Astrocyte (in vitro differentiated cells and primary cell): ENCODE data around the gene FBXW7.

Experiments used
- EZH2 ChIP-seq: IDR thresholded peaks from 2 replicates; pipeline ENCODE4 v1.6.1; 2012; ENCODE audit warnings: mild to moderate bottlenecking, low read length, inconsistent platforms; ENCODE audit not compliant: insufficient read depth
- TF ChIP-seq, protein P1 (sequence below): IDR thresholded peaks from 2 replicates; pipeline ENCODE4 v1.5.1; 2011; ENCODE audit warnings: low read depth, mild to moderate bottlenecking, inconsistent platforms, low read length, moderate library complexity; ENCODE audit not compliant: insufficient read depth

DNA sequence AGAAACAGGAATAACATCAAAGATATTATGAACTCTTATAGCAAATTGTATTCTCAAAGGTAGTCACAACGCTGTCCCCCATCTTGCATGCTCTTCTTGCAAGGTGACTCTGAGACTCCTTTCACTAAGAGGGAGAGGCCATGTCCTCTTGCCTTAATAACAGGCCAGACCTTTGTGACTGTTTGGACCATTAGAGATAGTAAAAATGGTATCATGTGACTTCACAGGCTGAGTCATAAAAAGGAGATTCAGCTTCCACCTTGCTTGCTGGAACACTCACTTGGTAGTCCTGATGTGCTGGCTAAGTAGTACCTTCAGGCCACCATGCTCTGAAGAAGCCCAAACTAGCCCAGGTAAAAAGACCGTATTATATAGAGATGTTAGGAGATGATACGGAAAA, 143.8 kb downstream of the FBXW7 start:
- TF ChIP-seq, protein P1, sequence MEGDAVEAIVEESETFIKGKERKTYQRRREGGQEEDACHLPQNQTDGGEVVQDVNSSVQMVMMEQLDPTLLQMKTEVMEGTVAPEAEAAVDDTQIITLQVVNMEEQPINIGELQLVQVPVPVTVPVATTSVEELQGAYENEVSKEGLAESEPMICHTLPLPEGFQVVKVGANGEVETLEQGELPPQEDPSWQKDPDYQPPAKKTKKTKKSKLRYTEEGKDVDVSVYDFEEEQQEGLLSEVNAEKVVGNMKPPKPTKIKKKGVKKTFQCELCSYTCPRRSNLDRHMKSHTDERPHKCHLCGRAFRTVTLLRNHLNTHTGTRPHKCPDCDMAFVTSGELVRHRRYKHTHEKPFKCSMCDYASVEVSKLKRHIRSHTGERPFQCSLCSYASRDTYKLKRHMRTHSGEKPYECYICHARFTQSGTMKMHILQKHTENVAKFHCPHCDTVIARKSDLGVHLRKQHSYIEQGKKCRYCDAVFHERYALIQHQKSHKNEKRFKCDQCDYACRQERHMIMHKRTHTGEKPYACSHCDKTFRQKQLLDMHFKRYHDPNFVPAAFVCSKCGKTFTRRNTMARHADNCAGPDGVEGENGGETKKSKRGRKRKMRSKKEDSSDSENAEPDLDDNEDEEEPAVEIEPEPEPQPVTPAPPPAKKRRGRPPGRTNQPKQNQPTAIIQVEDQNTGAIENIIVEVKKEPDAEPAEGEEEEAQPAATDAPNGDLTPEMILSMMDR: no peak
- no peak for TF ChIP-seq EZH2
